Endothelial cell of umbilical vein (primary cell): Measurements from ENCODE around the gene SMARCC2. TPM values are rescaled to one million over a fixed set of nuclear protein-coding genes. Genes with fewer than 3 reads are reported as not detected.

Experiments used
- BruUV-seq: library from RNA; stranded (reverse); fragments of 400-500 nt; replicated peaks from 2 replicates; lab custom pipeline; 2021; lab: Mats Ljungman, UMichigan
- CTCF ChIA-PET: fragments of 300-600, 350-600 bp; sonication (Branson Sonifier 250); formaldehyde crosslinking; loops from one replicate; lab custom pipeline; 2021; ENCODE audit warnings: antibody characterized with exemption, inconsistent platforms; lab: Charles Lee
- POLR2A ChIA-PET: fragments of 300-600, 350-600 bp; sonication (Branson Sonifier 250); formaldehyde crosslinking; loops from one replicate; lab custom pipeline; 2021; ENCODE audit warnings: antibody characterized with exemption, inconsistent platforms; lab: Charles Lee
- DNase-seq: peaks from one replicate; pipeline ENCODE4 v3.0.0-alpha.2; 2011; ENCODE audit warnings: low read depth, low spot score
- FAIRE-seq: peaks from 2 replicates; lab custom pipeline; 2011; peaks lifted over from hg19 to GRCh38; lab: Jason Lieb, UNC
- H2AFZ ChIP-seq: 2 replicates; pipeline ENCODE4 v1.6.0; 2012; ENCODE audit warnings: low read depth, low read length, control low read depth, inconsistent platforms
- H3K27ac ChIP-seq: 2 replicates; pipeline ENCODE4 v1.5.1; 2011; ENCODE audit warnings: low read depth, mild to moderate bottlenecking, control low read depth, low read length, moderate library complexity; ENCODE audit not compliant: insufficient read depth
- H3K27me3 ChIP-seq, 2 experiments: 2 replicates each; pipeline versions ENCODE4 v1.6.0 to v1.6.1; 2011; ENCODE audit warnings: low read length in 2 of 2, mixed read lengths in 1 of 2; ENCODE audit not compliant: control insufficient read depth in 2 of 2, insufficient read depth in 2 of 2
- H3K36me3 ChIP-seq, 2 experiments: 2 replicates in 1 of 2; 3 replicates in 1 of 2; pipeline ENCODE4 v1.5.1; 2011; ENCODE audit warnings: low read length in 2 of 2, mild to moderate bottlenecking in 1 of 2, moderate library complexity in 1 of 2; ENCODE audit not compliant: control insufficient read depth in 2 of 2, insufficient read depth in 2 of 2; ENCODE audit errors: extremely low read depth in 1 of 2
- H3K4me1 ChIP-seq: 3 replicates; pipeline ENCODE4 v1.5.1; 2011; ENCODE audit warnings: mild to moderate bottlenecking, low read length; ENCODE audit not compliant: control insufficient read depth, insufficient read depth; ENCODE audit errors: extremely low read depth
- H3K4me2 ChIP-seq: 2 replicates; pipeline ENCODE4 v1.6.1; 2011; ENCODE audit warnings: low read length, control low read depth, mixed read lengths; ENCODE audit not compliant: insufficient read depth
- H3K4me3 ChIP-seq, 3 experiments: fragments of 200-600 bp in 1 of 3; sonication (generic), shearing (Covaris generic) in 1 of 3; replicated peaks in 1 of 3; 2 replicates each; pipeline ENCODE4 v1.5.1; 2011 to 2016; ENCODE audit warnings: control low read depth in 3 of 3, low read length in 3 of 3, mild to moderate bottlenecking in 2 of 3, inconsistent platforms in 1 of 3, low read depth in 1 of 3, moderate library complexity in 1 of 3; ENCODE audit not compliant: insufficient read depth in 1 of 3
- H3K79me2 ChIP-seq: 2 replicates; pipeline ENCODE4 v1.6.0; 2012; ENCODE audit warnings: low read length, inconsistent platforms; ENCODE audit not compliant: control insufficient read depth, insufficient read depth
- H3K9ac ChIP-seq: replicated peaks from 2 replicates; pipeline ENCODE3; 2011; ENCODE audit warnings: low read length, control low read depth; ENCODE audit not compliant: insufficient read depth; ENCODE audit errors: extremely low read depth
- H3K9me1 ChIP-seq: replicated peaks from 3 replicates; pipeline ENCODE4 v1.6.0; 2011; ENCODE audit warnings: mild to moderate bottlenecking, low read length; ENCODE audit not compliant: control insufficient read depth, insufficient read depth; ENCODE audit errors: extremely low read depth
- H3K9me3 ChIP-seq: replicated peaks from 2 replicates; pipeline ENCODE4 v1.5.1; 2012; ENCODE audit warnings: low read length, inconsistent platforms; ENCODE audit not compliant: control insufficient read depth, insufficient read depth
- H4K20me1 ChIP-seq: replicated peaks from 2 replicates; pipeline ENCODE3; 2011; ENCODE audit warnings: mild to moderate bottlenecking, low read length; ENCODE audit not compliant: control insufficient read depth, insufficient read depth; ENCODE audit errors: extremely low read depth
- CTCF ChIP-seq, 2 donors: IDR thresholded peaks; 1 replicate in 1 of 2; 2 replicates in 1 of 2; pipeline ENCODE4 v1.5.1; 2011; ENCODE audit warnings: low read length in 2 of 2, mild to moderate bottlenecking in 2 of 2, moderate library complexity in 2 of 2, control low read depth in 1 of 2, inconsistent platforms in 1 of 2, low read depth in 1 of 2; ENCODE audit not compliant: insufficient read depth in 1 of 2; ENCODE audit errors: extremely low read depth in 1 of 2
- EZH2 ChIP-seq: IDR thresholded peaks from 2 replicates; pipeline ENCODE4 v1.6.1; 2012; ENCODE audit warnings: borderline replicate concordance, low read depth, mild to moderate bottlenecking, moderate library complexity, low read length, inconsistent platforms; ENCODE audit not compliant: severe bottlenecking
- FOS ChIP-seq: IDR thresholded peaks from 2 replicates; pipeline ENCODE4 v1.6.1; 2011; ENCODE audit warnings: mild to moderate bottlenecking, low read length, moderate library complexity, borderline replicate concordance; ENCODE audit not compliant: insufficient read depth
- GATA2 ChIP-seq: IDR thresholded peaks from 2 replicates; pipeline ENCODE4 v1.7.0; 2011; ENCODE audit warnings: low read depth, mild to moderate bottlenecking, moderate library complexity, mixed read lengths, low read length; ENCODE audit not compliant: insufficient read length, insufficient read depth
- JUN ChIP-seq: IDR thresholded peaks from 2 replicates; pipeline ENCODE4 v1.6.1; 2011; ENCODE audit warnings: borderline replicate concordance, low read depth; ENCODE audit not compliant: insufficient read length, insufficient read depth
- MYC ChIP-seq: IDR thresholded peaks from one replicate; pipeline ENCODE4 v1.6.1; 2011; ENCODE audit warnings: mild to moderate bottlenecking, low read depth, low read length
- POLR2A ChIP-seq: IDR thresholded peaks from 2 replicates; pipeline ENCODE4 v1.6.1; 2012; ENCODE audit warnings: low read depth, mild to moderate bottlenecking, control low read depth, low read length
- POLR2AphosphoS5 ChIP-seq: IDR thresholded peaks from 2 replicates; pipeline ENCODE4 v1.6.1; 2012; ENCODE audit warnings: low read depth, mild to moderate bottlenecking, control low read depth, low read length, moderate library complexity; ENCODE audit not compliant: insufficient read depth
- dilution Hi-C: fragments of 300-500 bp; cut with MboI; formaldehyde crosslinking; loops from one replicate; pipeline ENCODE4 v1.15.0; 2019; ENCODE audit warnings: low sequenced_read_pairs; ENCODE audit not compliant: extremely low pct_ligation_motif_present
- intact Hi-C: fragments of 100-400 bp; cut with micrococcal nuclease; formaldehyde crosslinking; loops from one replicate; pipeline ENCODE4 v1.10.0; 2022
- polyA plus RNA-seq, 4 experiments: library from polyadenylated mRNA; depleted of rRNA in 3 of 4; stranded (reverse) in 3 of 4; unstranded in 1 of 4; fragments of >200 nt; gene quantifications; 2 replicates each; pipeline versions ENCODE4 v1.2.1 to v1.2.3, GENCODE V29; 2011 to 2012; ENCODE audit warnings: missing spikeins in 1 of 4
- total RNA-seq: library from RNA; stranded (reverse); gene quantifications from 2 replicates; pipeline ENCODE4 v1.2.3, GENCODE V29; 2021
- TF ChIP-seq, protein P1 (sequence below): IDR thresholded peaks from 2 replicates; pipeline ENCODE4 v1.6.1; 2011; ENCODE audit not compliant: insufficient read depth, insufficient read length

SMARCC2 gene
- total and polyA plus RNA-seq, 2 donors (not counting 3 experiments of a cell fraction or from before 2014, with no cell fraction given), result 51.9 to 121 TPM

GRCh38 chr12:56141946-56142784 is 47.1 kb downstream of the SMARCC2 start:
- peaks cover 21 to 41% of the 10 kb centered on the region in 2 experiments for H3K36me3 ChIP-seq
- intact Hi-C loops, result no loop called here

More at GRCh38 chr12:56141946-56142784, 47.1 kb downstream of the SMARCC2 start:
- no peak overlapping the region for H3K9ac ChIP-seq
- TF ChIP-seq MYC, result no peak
- TF ChIP-seq CTCF (IDR thresholded peaks at IDR 0.05; ENCODE audit: extremely low read depth in 1 of 2, insufficient read depth in 1 of 2, low read depth in 1 of 2, low read length in 2 of 2), result no peak
- no peak for TF ChIP-seq POLR2A
- TF ChIP-seq EZH2, result no peak
- no peak for TF ChIP-seq FOS
- TF ChIP-seq POLR2AphosphoS5, result no peak
- TF ChIP-seq, protein P1, sequence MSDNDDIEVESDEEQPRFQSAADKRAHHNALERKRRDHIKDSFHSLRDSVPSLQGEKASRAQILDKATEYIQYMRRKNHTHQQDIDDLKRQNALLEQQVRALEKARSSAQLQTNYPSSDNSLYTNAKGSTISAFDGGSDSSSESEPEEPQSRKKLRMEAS, result no peak
- TF ChIP-seq JUN, result no peak
- no peak for TF ChIP-seq GATA2
- H3K9me3 ChIP-seq, result no peaks in the 10 kb centered on the region
- H3K9me1 ChIP-seq, result no peaks in the 10 kb centered on the region
- CTCF ChIA-PET, result interaction anchor here (1.5 to 5.3 kb wide), 2 partner anchors 15 to 47 kb away, joined by 4 to 30 read pairs; partner anchors contain the start of genes ESYT1 and SMARCC2
- no peak overlapping the region for H3K4me2 ChIP-seq
- POLR2A ChIA-PET, result interaction anchor here (0.5 to 1.8 kb wide), 3 partner anchors 14 to 27 kb away, joined by 3 to 7 read pairs (median 5); partner anchors contain the start of gene ESYT1
- no peak for DNase-seq
- no TSS peak for BruUV-seq
- dilution Hi-C loops, result no loop called here
- H3K4me1 ChIP-seq, result peaks cover 28% of the 10 kb centered on the region
- no peak for FAIRE-seq
- H4K20me1 ChIP-seq, result no peaks in the 10 kb centered on the region
- H3K27me3 ChIP-seq, result no peaks in the 10 kb centered on the region
- H3K79me2 ChIP-seq, result no peaks in the 10 kb centered on the region
- H2AFZ ChIP-seq, result no peak overlapping the region
- H3K27ac ChIP-seq, result no peak overlapping the region
- H3K4me3 ChIP-seq, result no peak overlapping the region
